ENCODE measurements around the gene TMOD1.

The TMOD1 gene

GRCh38 chr9:97560154-97560553 is 58.7 kb downstream of the TMOD1 start:
- in situ Hi-C loops (cut with HindIII; ENCODE audit: low pct_unique_long_range_greater_than_20kb, low sequenced_read_pairs) = no loop called here
- no peak for TF ChIP-seq JUND (IDR thresholded peaks at IDR 0.05; ENCODE audit: low read depth)
- DNase-seq (ENCODE audit: low read depth in 1 of 2, low spot score in 1 of 2) = no peak

GRCh38 chr9:97560851-97561250 is 59.4 kb downstream of the TMOD1 start:
- DNase-seq (ENCODE audit: low read depth in 1 of 2, low spot score in 1 of 2) = no peak
- in situ Hi-C loops (cut with HindIII; ENCODE audit: low pct_unique_long_range_greater_than_20kb, low sequenced_read_pairs) = no loop called here

DNA sequence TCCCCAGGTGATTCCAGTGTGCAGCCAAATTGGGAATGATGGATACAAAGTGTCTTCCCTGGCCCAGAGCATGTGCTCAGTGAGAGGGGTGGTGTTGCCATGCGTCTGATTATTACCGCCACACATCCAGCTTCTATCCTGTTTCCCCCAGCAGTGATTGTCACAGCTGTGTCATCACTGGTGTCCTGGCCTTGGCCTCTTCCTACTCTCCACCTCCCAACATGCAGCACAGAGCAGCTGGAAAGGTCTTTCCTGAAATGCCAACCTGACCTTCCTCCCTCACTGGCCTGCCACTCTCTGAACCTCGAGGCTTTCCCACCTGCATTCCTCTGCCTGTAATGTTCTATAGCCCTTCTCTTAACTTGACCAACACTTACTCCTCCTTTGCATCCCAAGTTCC is 60.0 kb downstream of the TMOD1 start:
- DNase-seq (ENCODE audit: low read depth in 1 of 2, low spot score in 1 of 2) = no peak
- in situ Hi-C loops (cut with HindIII; ENCODE audit: low pct_unique_long_range_greater_than_20kb, low sequenced_read_pairs) = no loop called here
- no peak for TF ChIP-seq JUND (IDR thresholded peaks at IDR 0.05; ENCODE audit: low read depth)

More at GRCh38 chr9:97560851-97561250, 59.4 kb downstream of the TMOD1 start:
- no peak for TF ChIP-seq JUND (IDR thresholded peaks at IDR 0.05; ENCODE audit: low read depth)

- in situ Hi-C loops (cut with HindIII; ENCODE audit: low pct_unique_long_range_greater_than_20kb, low sequenced_read_pairs) = no loop called here
- TF ChIP-seq JUND (IDR thresholded peaks at IDR 0.05; ENCODE audit: low read depth) = no peak
- no peak for DNase-seq (ENCODE audit: low read depth in 1 of 2, low spot score in 1 of 2)
These were observed 61.1 kb downstream of the TMOD1 start for GRCh38 chr9:97562542-97562941.

- in situ Hi-C loops (cut with HindIII; ENCODE audit: low pct_unique_long_range_greater_than_20kb, low sequenced_read_pairs) = no loop called here
- no peak for DNase-seq (ENCODE audit: low read depth in 1 of 2, low spot score in 1 of 2)
- no peak for TF ChIP-seq JUND (IDR thresholded peaks at IDR 0.05; ENCODE audit: low read depth)
These were observed 62.1 kb downstream of the TMOD1 start for GRCh38 chr9:97563458-97564135.

- no peak for DNase-seq (ENCODE audit: low read depth in 1 of 2, low spot score in 1 of 2)
- TF ChIP-seq JUND (IDR thresholded peaks at IDR 0.05; ENCODE audit: low read depth) = no peak
- in situ Hi-C loops (cut with HindIII; ENCODE audit: low pct_unique_long_range_greater_than_20kb, low sequenced_read_pairs) = no loop called here
These were observed 63.1 kb downstream of the TMOD1 start for GRCh38 chr9:97564291-97565175.

GRCh38 chr9:97565262-97565661 is 63.8 kb downstream of the TMOD1 start:
- no peak for DNase-seq (ENCODE audit: low read depth in 1 of 2, low spot score in 1 of 2)
- in situ Hi-C loops (cut with HindIII; ENCODE audit: low pct_unique_long_range_greater_than_20kb, low sequenced_read_pairs) = no loop called here
- no peak for TF ChIP-seq JUND (IDR thresholded peaks at IDR 0.05; ENCODE audit: low read depth)

GRCh38 chr9:97567182-97567893 is 65.9 kb downstream of the TMOD1 start:
- no peak for TF ChIP-seq JUND (IDR thresholded peaks at IDR 0.05; ENCODE audit: low read depth)
- DNase-seq (ENCODE audit: low read depth in 1 of 2, low spot score in 1 of 2) = peak in 1 of 2 experiments; percentile 15
- in situ Hi-C loops (cut with HindIII; ENCODE audit: low pct_unique_long_range_greater_than_20kb, low sequenced_read_pairs) = no loop called here

DNA sequence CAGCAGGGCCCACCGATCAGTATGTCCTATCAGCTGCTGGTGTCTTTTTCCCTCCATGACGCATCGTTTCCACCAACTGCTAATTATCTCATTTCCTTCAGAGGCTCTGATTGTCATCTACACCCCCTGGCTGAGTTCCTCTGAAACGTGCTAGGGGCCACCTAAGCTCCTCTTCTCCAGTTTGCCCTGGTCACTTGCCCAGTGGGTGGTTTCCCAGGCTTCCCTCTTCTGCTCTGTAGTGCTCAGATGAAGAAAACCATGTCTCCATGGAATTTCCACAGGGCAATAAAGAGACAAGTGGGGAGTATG is 66.4 kb downstream of the TMOD1 start:
- in situ Hi-C loops (cut with HindIII; ENCODE audit: low pct_unique_long_range_greater_than_20kb, low sequenced_read_pairs) = no loop called here
- TF ChIP-seq JUND (IDR thresholded peaks at IDR 0.05; ENCODE audit: low read depth) = no peak
- no peak for DNase-seq (ENCODE audit: low read depth in 1 of 2, low spot score in 1 of 2)

DNA sequence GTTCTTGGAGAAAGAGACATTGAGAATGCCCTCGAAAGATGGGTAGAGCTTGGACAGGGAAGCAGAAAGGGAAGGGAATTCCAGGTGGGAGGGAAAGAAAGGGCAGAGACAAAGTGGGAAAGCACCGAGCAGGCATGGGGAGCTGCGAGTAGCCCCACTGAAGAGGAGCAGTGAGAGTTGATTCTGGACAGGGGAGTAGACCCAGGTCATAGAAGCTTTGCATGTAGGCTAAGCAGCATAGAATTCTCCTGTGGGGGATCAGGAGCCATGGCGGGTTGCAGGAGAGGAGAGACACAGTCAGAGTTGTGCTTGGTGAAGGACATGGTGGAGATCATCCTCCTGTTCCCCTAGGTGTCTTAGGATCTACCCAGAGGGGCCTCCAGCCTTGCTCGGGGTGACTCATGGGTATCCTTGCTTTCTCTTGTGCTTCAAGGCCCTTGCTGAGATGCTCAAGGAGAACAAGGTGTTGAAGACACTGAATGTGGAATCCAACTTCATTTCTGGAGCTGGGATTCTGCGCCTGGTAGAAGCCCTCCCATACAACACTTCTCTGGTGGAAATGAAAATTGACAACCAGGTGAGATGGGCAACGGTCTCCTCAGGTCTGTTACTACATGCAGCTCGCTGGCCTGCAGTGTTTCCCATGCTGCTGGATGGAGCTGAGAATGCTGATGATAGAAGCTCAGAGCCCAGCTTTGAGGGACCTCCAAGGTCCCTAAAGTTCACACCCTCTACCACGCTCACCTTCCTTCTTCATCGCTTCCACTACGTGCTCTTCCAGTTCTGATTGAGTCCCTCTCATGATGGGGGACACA is 67.2 kb downstream of the TMOD1 start:
- no peak for DNase-seq (ENCODE audit: low read depth in 1 of 2, low spot score in 1 of 2)
- in situ Hi-C loops (cut with HindIII; ENCODE audit: low pct_unique_long_range_greater_than_20kb, low sequenced_read_pairs) = no loop called here

GRCh38 chr9:97570899-97571298 is 69.4 kb downstream of the TMOD1 start:
- no peak for TF ChIP-seq JUND (IDR thresholded peaks at IDR 0.05; ENCODE audit: low read depth)
- in situ Hi-C loops (cut with HindIII; ENCODE audit: low pct_unique_long_range_greater_than_20kb, low sequenced_read_pairs) = no loop called here
- no peak for DNase-seq (ENCODE audit: low read depth in 1 of 2, low spot score in 1 of 2)

More for the DNA sequence above, 67.2 kb downstream of the TMOD1 start:
- no peak for TF ChIP-seq JUND (IDR thresholded peaks at IDR 0.05; ENCODE audit: low read depth)

DNA sequence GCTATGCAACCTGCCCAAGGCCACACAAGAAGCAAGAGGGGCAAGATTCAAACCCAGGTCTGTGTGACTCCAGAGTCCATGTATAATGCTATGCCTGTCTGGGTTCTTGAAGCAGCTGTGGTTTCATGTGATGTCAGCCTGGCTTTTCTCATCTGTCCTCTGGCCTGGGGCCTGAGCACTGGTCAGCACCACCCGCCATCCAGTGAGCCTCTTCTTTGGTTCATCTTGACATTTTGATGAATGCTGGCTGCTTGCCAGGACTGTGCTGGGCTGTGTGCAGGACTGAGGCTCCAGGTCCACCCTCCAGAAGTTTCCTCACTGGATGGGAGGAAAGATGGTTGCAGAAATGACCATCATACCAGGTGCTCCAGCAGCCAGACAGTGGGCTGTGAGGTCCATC is 70.2 kb downstream of the TMOD1 start:
- TF ChIP-seq JUND (IDR thresholded peaks at IDR 0.05; ENCODE audit: low read depth) = no peak
- in situ Hi-C loops (cut with HindIII; ENCODE audit: low pct_unique_long_range_greater_than_20kb, low sequenced_read_pairs) = no loop called here
- peak in 1 of 2 experiments; percentile 5 for DNase-seq (ENCODE audit: low read depth in 1 of 2, low spot score in 1 of 2)

All from T47D (cell line).